H9 (cell line): ENCODE measurements around the gene CNOT4. TPM values are rescaled to one million over a fixed set of nuclear protein-coding genes. Genes with fewer than 3 reads are reported as not detected.

Source experiments
- DNase-seq: peaks from one replicate; pipeline ENCODE4 v3.0.0-alpha.2; 2017
- H2AFZ ChIP-seq: one replicate; pipeline ENCODE4 v1.6.1; 2013; ENCODE audit warnings: mild to moderate bottlenecking, low read length, control low read depth, moderate library complexity
- H2AK5ac ChIP-seq: 2 replicates; pipeline ENCODE4 v1.6.1; 2013; ENCODE audit warnings: low read length, control low read depth, mixed read lengths; ENCODE audit not compliant: insufficient read length
- H2BK120ac ChIP-seq: one replicate; pipeline ENCODE4 v1.6.1; 2013; ENCODE audit warnings: low read depth, mild to moderate bottlenecking, low read length, control low read depth, inconsistent platforms; ENCODE audit not compliant: poor library complexity, severe bottlenecking
- H2BK12ac ChIP-seq: 2 replicates; pipeline ENCODE4 v1.6.1; 2013; ENCODE audit warnings: low read length, control low read depth, mixed read lengths, low read depth; ENCODE audit not compliant: insufficient read length
- H2BK15ac ChIP-seq: 2 replicates; pipeline ENCODE4 v1.6.1; 2013; ENCODE audit warnings: low read depth, low read length, control low read depth
- H2BK20ac ChIP-seq: one replicate; pipeline ENCODE4 v1.6.1; 2013; ENCODE audit warnings: low read depth, mild to moderate bottlenecking, low read length, control low read depth, inconsistent platforms; ENCODE audit not compliant: poor library complexity, severe bottlenecking
- H2BK5ac ChIP-seq: 2 replicates; pipeline ENCODE4 v1.6.1; 2013; ENCODE audit warnings: low read length, control low read depth, mixed read lengths; ENCODE audit not compliant: insufficient read length
- H3K14ac ChIP-seq: 2 replicates; pipeline ENCODE4 v1.6.1; 2013; ENCODE audit warnings: low read length, control low read depth; ENCODE audit not compliant: insufficient read depth
- H3K18ac ChIP-seq: 2 replicates; pipeline ENCODE4 v1.6.1; 2013; ENCODE audit warnings: low read depth, mild to moderate bottlenecking, mixed read lengths, low read length, control low read depth; ENCODE audit not compliant: insufficient read length
- H3K23ac ChIP-seq: 2 replicates; pipeline ENCODE4 v1.6.1; 2013; ENCODE audit warnings: low read length, control low read depth, mixed read lengths, low read depth; ENCODE audit not compliant: insufficient read length
- H3K23me2 ChIP-seq: 2 replicates; pipeline ENCODE4 v1.6.1; 2013; ENCODE audit warnings: low read depth, mild to moderate bottlenecking, mixed read lengths, low read length, control low read depth; ENCODE audit not compliant: insufficient read length, poor library complexity, severe bottlenecking
- H3K27ac ChIP-seq: 2 replicates; pipeline ENCODE4 v1.5.1; 2013; ENCODE audit warnings: low read length, control low read depth, mixed read lengths, low read depth; ENCODE audit not compliant: insufficient read length
- H3K27me3 ChIP-seq: 2 replicates; pipeline ENCODE4 v1.6.1; 2013; ENCODE audit warnings: low read length, control low read depth, inconsistent platforms; ENCODE audit not compliant: insufficient read depth
- H3K4ac ChIP-seq: 2 replicates; pipeline ENCODE4 v1.6.1; 2013; ENCODE audit warnings: low read depth, mild to moderate bottlenecking, control low read depth, inconsistent platforms, low read length, moderate library complexity
- H3K4me1 ChIP-seq: 2 replicates; pipeline ENCODE4 v1.6.1; 2013; ENCODE audit warnings: low read length, control low read depth, inconsistent platforms; ENCODE audit not compliant: insufficient read depth
- H3K4me2 ChIP-seq: 2 replicates; pipeline ENCODE4 v1.6.1; 2013; ENCODE audit warnings: low read length, control low read depth, mixed read lengths; ENCODE audit not compliant: insufficient read length, insufficient read depth
- H3K56ac ChIP-seq: 2 replicates; pipeline ENCODE4 v1.6.1; 2013; ENCODE audit warnings: low read depth, mild to moderate bottlenecking, mixed read lengths, low read length, control low read depth; ENCODE audit not compliant: insufficient read length
- H3K79me1 ChIP-seq: 2 replicates; pipeline ENCODE4 v1.6.1; 2013; ENCODE audit warnings: low read depth, mild to moderate bottlenecking, moderate library complexity, low read length, control low read depth, inconsistent platforms; ENCODE audit not compliant: insufficient read depth, poor library complexity, severe bottlenecking
- H3K79me2 ChIP-seq: 2 replicates; pipeline ENCODE4 v1.6.1; 2013; ENCODE audit warnings: low read length, control low read depth, inconsistent platforms; ENCODE audit not compliant: insufficient read depth
- H3K9ac ChIP-seq: 2 replicates; pipeline ENCODE4 v1.6.1; 2013; ENCODE audit warnings: low read length, control low read depth, mixed read lengths; ENCODE audit not compliant: insufficient read length; ENCODE audit errors: extremely low read depth
- H3K9me3 ChIP-seq: one replicate; pipeline ENCODE4 v1.6.1; 2013; ENCODE audit warnings: low read depth, low read length, inconsistent platforms; ENCODE audit not compliant: control insufficient read depth
- H3T11ph ChIP-seq: one replicate; pipeline ENCODE4 v1.6.1; 2013; ENCODE audit warnings: mild to moderate bottlenecking, low read length, control low read depth, inconsistent platforms
- H4K20me1 ChIP-seq: one replicate; pipeline ENCODE4 v1.6.1; 2013; ENCODE audit not compliant: control insufficient read depth, insufficient read length, insufficient read depth
- H4K5ac ChIP-seq: 2 replicates; pipeline ENCODE4 v1.6.1; 2013; ENCODE audit warnings: low read depth, mild to moderate bottlenecking, mixed read lengths, low read length, control low read depth; ENCODE audit not compliant: insufficient read length
- H4K8ac ChIP-seq: replicated peaks from 2 replicates; pipeline ENCODE4 v1.6.1; 2013; ENCODE audit warnings: low read length, control low read depth, mixed read lengths, low read depth; ENCODE audit not compliant: insufficient read length
- H4K91ac ChIP-seq: 2 replicates; pipeline ENCODE4 v1.6.1; 2013; ENCODE audit warnings: low read depth, mild to moderate bottlenecking, moderate library complexity, mixed read lengths, low read length, control low read depth; ENCODE audit not compliant: insufficient read length
- H3K27ac Mint-ChIP-seq, 3 experiments: 2 replicates in 2 of 3; 3 replicates in 1 of 3; pipeline ENCODE4 v1.8.0; 2020 to 2021; ENCODE audit warnings: mixed read lengths in 3 of 3, mild to moderate bottlenecking in 1 of 3, moderate library complexity in 1 of 3
- H3K27me3 Mint-ChIP-seq: 2 replicates; pipeline ENCODE4 v1.8.0; 2021; ENCODE audit warnings: low read depth, mild to moderate bottlenecking, moderate library complexity, mixed read lengths
- H3K36me3 Mint-ChIP-seq, 3 experiments: 2 replicates in 2 of 3; 3 replicates in 1 of 3; pipeline ENCODE4 v1.8.0; 2020 to 2021; ENCODE audit warnings: low read depth in 3 of 3, mixed read lengths in 3 of 3; ENCODE audit not compliant: insufficient read depth in 1 of 3
- H3K4me1 Mint-ChIP-seq, 2 experiments: 2 replicates each; pipeline ENCODE4 v1.8.0; 2020; ENCODE audit warnings: mixed read lengths in 2 of 2
- H3K4me3 Mint-ChIP-seq, 2 experiments: 2 replicates in 1 of 2; 3 replicates in 1 of 2; pipeline ENCODE4 v1.8.0; 2020 to 2021; ENCODE audit warnings: mild to moderate bottlenecking in 2 of 2, mixed read lengths in 2 of 2, moderate library complexity in 1 of 2
- H3K9me3 Mint-ChIP-seq, 2 experiments: 2 replicates in 1 of 2; 3 replicates in 1 of 2; pipeline ENCODE4 v1.8.0; 2020; ENCODE audit warnings: mild to moderate bottlenecking in 2 of 2, mixed read lengths in 2 of 2, moderate library complexity in 1 of 2
- WGBS: extraction: QIAGEN DNeasy Blood & Tissue Kit; methylation state at CpG from one replicate; pipeline ENCODE4 v1.1.7; 2013; ENCODE audit warnings: missing lambda C conversion rate, low lambda C conversion rate, mixed read lengths; ENCODE audit not compliant: insufficient read length; ENCODE audit errors: extremely low coverage; 5-methylcytosine and 5-hydroxymethylcytosine counted together
- total RNA-seq: library from RNA; stranded (reverse); gene quantifications from 2 replicates; pipeline ENCODE4 v1.2.1, GENCODE V29; 2021
- TF ChIP-seq, protein P1 (sequence below): fragments of 200-600 bp; sonication (generic); conservative IDR thresholded peaks from 3 replicates; pipeline ENCODE4 v1.8.0; 2021; ENCODE audit warnings: antibody characterized with exemption, mild to moderate bottlenecking

CNOT4 gene
- total RNA-seq, 1 experiment from 2014 or later: 27.4 TPM

- Histone ChIP-seq H2BK15ac (no peak overlapping the region), H3K4me1 (no peaks in the 10 kb centered on the region), H2BK120ac (no peak overlapping the region), H4K91ac (no peak overlapping the region), H3K4ac (no peak overlapping the region), H2AK5ac (no peak overlapping the region), H3K18ac (no peak overlapping the region), H3K23ac (no peak overlapping the region), H3K14ac (no peak overlapping the region), H3K4me2 (no peak overlapping the region), H4K8ac (no peak overlapping the region), H4K20me1 (no peaks in the 10 kb centered on the region), H2AFZ (peak overlapping the region; percentile 79), H3K79me1 (no peaks in the 10 kb centered on the region), H3K27me3 (no peaks in the 10 kb centered on the region), H3K9me3 (no peaks in the 10 kb centered on the region), H2BK12ac (no peak overlapping the region), H3T11ph (no peak overlapping the region), H4K5ac (no peak overlapping the region), H3K23me2 (peaks cover 4% of the 10 kb centered on the region), H3K79me2 (no peaks in the 10 kb centered on the region; the same call in 1 of the 2 replicates), H2BK20ac (no peak overlapping the region), H2BK5ac (no peak overlapping the region), H3K56ac (no peak overlapping the region), H3K27ac (no peak overlapping the region), H3K9ac (no peak overlapping the region)
- Mint-ChIP-seq H3K27me3 (peaks cover 3% of the 10 kb centered on the region), H3K27ac (no peak overlapping the region), H3K4me3 (no peak overlapping the region), H3K4me1 (no peaks in the 10 kb centered on the region), H3K9me3 (no peaks in the 10 kb centered on the region), H3K36me3 (no peaks in the 10 kb centered on the region)
- WGBS: no CpG with 5 or more reads among the region's 3 CpGs
- TF ChIP-seq, protein P1, sequence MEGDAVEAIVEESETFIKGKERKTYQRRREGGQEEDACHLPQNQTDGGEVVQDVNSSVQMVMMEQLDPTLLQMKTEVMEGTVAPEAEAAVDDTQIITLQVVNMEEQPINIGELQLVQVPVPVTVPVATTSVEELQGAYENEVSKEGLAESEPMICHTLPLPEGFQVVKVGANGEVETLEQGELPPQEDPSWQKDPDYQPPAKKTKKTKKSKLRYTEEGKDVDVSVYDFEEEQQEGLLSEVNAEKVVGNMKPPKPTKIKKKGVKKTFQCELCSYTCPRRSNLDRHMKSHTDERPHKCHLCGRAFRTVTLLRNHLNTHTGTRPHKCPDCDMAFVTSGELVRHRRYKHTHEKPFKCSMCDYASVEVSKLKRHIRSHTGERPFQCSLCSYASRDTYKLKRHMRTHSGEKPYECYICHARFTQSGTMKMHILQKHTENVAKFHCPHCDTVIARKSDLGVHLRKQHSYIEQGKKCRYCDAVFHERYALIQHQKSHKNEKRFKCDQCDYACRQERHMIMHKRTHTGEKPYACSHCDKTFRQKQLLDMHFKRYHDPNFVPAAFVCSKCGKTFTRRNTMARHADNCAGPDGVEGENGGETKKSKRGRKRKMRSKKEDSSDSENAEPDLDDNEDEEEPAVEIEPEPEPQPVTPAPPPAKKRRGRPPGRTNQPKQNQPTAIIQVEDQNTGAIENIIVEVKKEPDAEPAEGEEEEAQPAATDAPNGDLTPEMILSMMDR: no peak
- DNase-seq: no peak
Measured at GRCh38 chr7:135553346-135553745, 43.4 kb upstream of the CNOT4 start.
